Activated CD8-positive, alpha-beta memory T cell treated with anti-CD3 and anti-CD28 coated beads, Interleukin-2, amount 10 ng/mL, durations not matched to agents 7 days and 5 days (primary cell): Measurements from ENCODE around the gene EFHC2. TPM values are rescaled to one million over a fixed set of nuclear protein-coding genes. Genes with fewer than 3 reads are reported as not detected.
"Not testable (repeated sequence)": the region's sequence is repeated elsewhere in the genome, so short reads cannot be mapped to it uniquely, and the experiment has no call there.

Source experiments
- ATAC-seq: fragments of 150-1000 bp; cut with Tn5 transposase; one replicate; pipeline ENCODE4 v1.10.0; 2021; ENCODE audit warnings: moderate library complexity
- CTCF ChIA-PET: fragments of 350-600 bp; sonication (Branson Sonifier 250); formaldehyde crosslinking; loops from one replicate; lab custom pipeline; 2021; ENCODE audit warnings: antibody characterized with exemption; lab: Charles Lee
- DNase-seq: peaks from one replicate; pipeline ENCODE4 v3.0.0-alpha.2; 2020
- H3K27ac Mint-ChIP-seq: one replicate; pipeline ENCODE4 v1.8.0; 2021; ENCODE audit warnings: mild to moderate bottlenecking, mixed read lengths
- H3K27me3 Mint-ChIP-seq: one replicate; pipeline ENCODE4 v1.8.0; 2021; ENCODE audit warnings: mixed read lengths
- H3K36me3 Mint-ChIP-seq: one replicate; pipeline ENCODE4 v1.8.0; 2021; ENCODE audit warnings: mild to moderate bottlenecking, mixed read lengths
- H3K4me1 Mint-ChIP-seq: one replicate; pipeline ENCODE4 v1.8.0; 2021; ENCODE audit warnings: mixed read lengths
- H3K4me3 Mint-ChIP-seq: one replicate; pipeline ENCODE4 v1.8.0; 2021; ENCODE audit warnings: mild to moderate bottlenecking, moderate library complexity, mixed read lengths
- H3K9me3 Mint-ChIP-seq: one replicate; pipeline ENCODE4 v1.8.0; 2022; ENCODE audit warnings: low read depth, mixed read lengths
- total RNA-seq, 2 experiments: library from RNA; stranded (reverse); gene quantifications; one replicate each; pipeline ENCODE4 v1.2.3, GENCODE V29; 2021

EFHC2 gene
- total RNA-seq, 2 experiments from 2014 or later, result 0.12 TPM; not detected in 1

DNA sequence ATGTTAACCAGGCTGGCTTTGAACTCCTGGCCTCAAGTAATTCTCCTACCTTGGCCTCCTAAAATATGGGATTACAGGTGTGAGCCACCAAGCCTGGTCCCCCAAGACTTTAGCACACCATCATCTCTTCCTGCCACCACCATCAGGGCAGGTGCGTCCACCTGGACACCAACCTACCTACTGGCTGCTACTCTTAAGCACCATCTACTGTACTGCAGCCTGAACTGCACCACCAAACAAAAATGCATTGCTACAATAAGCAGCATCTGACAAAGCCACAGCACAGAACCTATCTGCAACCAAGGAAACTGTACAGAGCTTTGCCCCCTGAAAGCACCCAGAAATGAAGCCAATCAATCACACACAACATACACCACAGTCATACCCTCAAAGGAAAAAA is 139.7 kb downstream of the EFHC2 start:
- DNase-seq (no peak), ATAC-seq (no peak)
- H3K36me3 Mint-ChIP-seq, result no peaks in the 10 kb centered on the region
- no peak overlapping the region for H3K27ac Mint-ChIP-seq
- H3K27me3 Mint-ChIP-seq, result no peaks in the 10 kb centered on the region
- no peak overlapping the region for H3K4me3 Mint-ChIP-seq
- H3K4me1 Mint-ChIP-seq, result no peaks in the 10 kb centered on the region
- CTCF ChIA-PET, result no interaction called here
- H3K9me3 Mint-ChIP-seq, result no peaks in the 10 kb centered on the region

GRCh38 chrX:44202596-44202995 is 140.9 kb downstream of the EFHC2 start:
- Mint-ChIP-seq H3K27ac (no peak overlapping the region), H3K4me3 (no peak overlapping the region), H3K9me3 (no peaks in the 10 kb centered on the region), H3K27me3 (no peaks in the 10 kb centered on the region), H3K36me3 (no peaks in the 10 kb centered on the region), H3K4me1 (no peaks in the 10 kb centered on the region)
- CTCF ChIA-PET, result no interaction called here
- ATAC-seq (no peak), DNase-seq (no peak)

GRCh38 chrX:44189116-44189515 is 154.4 kb downstream of the EFHC2 start:
- Mint-ChIP-seq H3K27me3 (no peaks in the 10 kb centered on the region), H3K4me3 (no peak overlapping the region), H3K27ac (no peak overlapping the region), H3K4me1 (no peaks in the 10 kb centered on the region), H3K9me3 (no peaks in the 10 kb centered on the region), H3K36me3 (no peaks in the 10 kb centered on the region)
- DNase-seq (no peak), ATAC-seq (no peak)
- CTCF ChIA-PET, result no interaction called here

DNA sequence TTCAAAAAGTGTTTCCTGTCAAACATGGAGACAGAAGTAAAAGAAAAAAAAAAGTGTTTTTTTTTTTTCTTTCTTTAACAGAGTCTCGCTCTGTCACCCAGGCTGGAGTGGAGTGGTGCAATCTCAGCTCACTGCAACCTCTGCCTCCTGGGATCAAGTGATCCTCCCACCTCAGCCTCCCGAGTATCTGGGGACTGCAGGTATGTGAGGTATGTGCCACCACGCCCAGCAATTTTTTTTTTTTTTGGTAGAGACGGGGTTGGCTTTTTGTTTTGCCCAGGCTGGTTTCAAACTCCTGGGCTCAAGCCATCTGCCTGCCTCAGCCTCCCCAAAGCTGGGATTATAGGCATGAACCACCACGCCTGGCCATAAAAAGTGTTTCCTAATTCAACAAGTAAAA is 155.6 kb downstream of the EFHC2 start:
- CTCF ChIA-PET, ATAC-seq: not testable (repeated sequence)

GRCh38 chrX:44183329-44183728 is 160.1 kb downstream of the EFHC2 start:
- ATAC-seq, result no peak
- Mint-ChIP-seq H3K27ac (no peak overlapping the region), H3K4me3 (no peak overlapping the region), H3K27me3 (no peaks in the 10 kb centered on the region), H3K36me3 (no peaks in the 10 kb centered on the region), H3K9me3 (no peaks in the 10 kb centered on the region), H3K4me1 (no peaks in the 10 kb centered on the region)
- no peak for DNase-seq
- CTCF ChIA-PET, result no interaction called here

More for the DNA sequence above, 155.6 kb downstream of the EFHC2 start:
- DNase-seq, H3K27me3 Mint-ChIP-seq, H3K36me3 Mint-ChIP-seq, H3K4me1 Mint-ChIP-seq, H3K9me3 Mint-ChIP-seq, H3K4me3 Mint-ChIP-seq, H3K27ac Mint-ChIP-seq: not testable (repeated sequence)

DNA sequence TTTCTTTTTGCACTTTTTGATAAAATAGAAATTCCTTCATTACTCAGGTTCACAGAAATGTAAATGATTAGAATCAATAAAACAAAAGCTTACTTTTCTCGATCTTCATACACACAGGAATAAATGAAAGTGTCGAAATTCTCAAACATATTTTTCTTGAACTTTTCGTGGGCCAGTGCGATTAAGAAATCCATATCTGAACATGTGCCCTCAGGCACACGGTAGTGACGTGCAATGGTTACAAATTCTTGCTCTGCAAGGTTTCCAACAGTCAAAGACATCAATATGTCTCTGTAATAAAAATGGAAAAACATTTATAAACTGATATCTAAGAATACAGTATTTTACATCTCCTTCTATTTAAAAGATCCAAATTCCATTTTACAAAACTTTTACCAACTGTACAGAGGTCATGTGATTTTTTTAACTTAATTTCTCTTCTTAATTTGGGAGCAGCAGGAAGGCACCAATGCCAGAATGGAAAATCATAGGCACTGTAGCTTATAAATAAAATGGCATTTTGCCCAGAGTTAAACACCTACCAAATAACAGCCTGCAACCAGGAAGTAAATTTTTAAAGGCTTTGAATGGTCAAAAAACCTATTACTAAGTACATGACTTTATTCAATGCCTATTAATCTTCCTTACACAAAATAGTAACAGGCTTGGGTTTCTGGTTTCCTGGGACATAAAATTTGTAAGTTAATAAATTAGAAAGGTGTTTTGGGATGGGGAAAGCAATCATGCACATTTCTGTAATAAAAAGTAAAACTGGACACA is 165.0 kb downstream of the EFHC2 start:
- ATAC-seq, result no peak

GRCh38 chrX:44175455-44175854 is 168.0 kb downstream of the EFHC2 start:
- Mint-ChIP-seq H3K9me3 (peaks cover 5% of the 10 kb centered on the region), H3K36me3 (no peaks in the 10 kb centered on the region), H3K4me3 (no peak overlapping the region), H3K27ac (no peak overlapping the region), H3K4me1 (no peaks in the 10 kb centered on the region), H3K27me3 (no peaks in the 10 kb centered on the region)
- ATAC-seq, result no peak
- DNase-seq, result no peak
- CTCF ChIA-PET, result no interaction called here

More for the DNA sequence above, 165.0 kb downstream of the EFHC2 start:
- CTCF ChIA-PET, result no interaction called here
- no peak overlapping the region for H3K27ac Mint-ChIP-seq
- no peaks in the 10 kb centered on the region for H3K4me1 Mint-ChIP-seq
- peaks cover 5% of the 10 kb centered on the region for H3K9me3 Mint-ChIP-seq
- DNase-seq, result no peak
- no peak overlapping the region for H3K4me3 Mint-ChIP-seq
- no peaks in the 10 kb centered on the region for H3K27me3 Mint-ChIP-seq
- no peaks in the 10 kb centered on the region for H3K36me3 Mint-ChIP-seq

DNA sequence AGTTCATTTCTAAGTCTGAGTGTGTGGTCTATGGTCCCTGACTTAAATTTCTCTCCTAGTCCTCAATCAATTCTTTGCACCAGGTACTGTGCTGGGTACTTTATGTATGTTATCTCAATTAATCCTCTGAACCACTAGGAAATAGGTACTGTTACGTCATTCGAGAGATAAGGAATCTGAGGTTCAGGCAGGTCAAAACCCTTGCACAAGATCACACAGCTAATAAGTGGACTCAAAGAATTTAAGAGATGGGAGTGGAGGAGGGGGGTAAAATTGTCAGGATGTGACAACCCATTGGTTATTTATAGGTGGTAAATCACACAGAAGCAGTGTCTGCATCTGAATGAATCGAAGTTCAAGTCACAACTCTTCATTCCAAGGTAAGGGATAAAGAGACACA is 169.4 kb downstream of the EFHC2 start:
- no peak for DNase-seq
- H3K36me3 Mint-ChIP-seq, result no peaks in the 10 kb centered on the region
- H3K4me3 Mint-ChIP-seq, result no peak overlapping the region
- H3K27ac Mint-ChIP-seq, result no peak overlapping the region
- CTCF ChIA-PET, result no interaction called here
- no peaks in the 10 kb centered on the region for H3K27me3 Mint-ChIP-seq
- no peaks in the 10 kb centered on the region for H3K4me1 Mint-ChIP-seq
- ATAC-seq, result no peak
- H3K9me3 Mint-ChIP-seq, result peaks cover 5% of the 10 kb centered on the region

- CTCF ChIA-PET, result no interaction called here
- DNase-seq (no peak), ATAC-seq (no peak)
- Mint-ChIP-seq H3K27me3 (no peaks in the 10 kb centered on the region), H3K36me3 (no peaks in the 10 kb centered on the region), H3K9me3 (peaks cover 5% of the 10 kb centered on the region), H3K27ac (no peak overlapping the region), H3K4me1 (no peaks in the 10 kb centered on the region), H3K4me3 (no peak overlapping the region)
Observed at GRCh38 chrX:44173219-44173618, 170.3 kb downstream of the EFHC2 start.

DNA sequence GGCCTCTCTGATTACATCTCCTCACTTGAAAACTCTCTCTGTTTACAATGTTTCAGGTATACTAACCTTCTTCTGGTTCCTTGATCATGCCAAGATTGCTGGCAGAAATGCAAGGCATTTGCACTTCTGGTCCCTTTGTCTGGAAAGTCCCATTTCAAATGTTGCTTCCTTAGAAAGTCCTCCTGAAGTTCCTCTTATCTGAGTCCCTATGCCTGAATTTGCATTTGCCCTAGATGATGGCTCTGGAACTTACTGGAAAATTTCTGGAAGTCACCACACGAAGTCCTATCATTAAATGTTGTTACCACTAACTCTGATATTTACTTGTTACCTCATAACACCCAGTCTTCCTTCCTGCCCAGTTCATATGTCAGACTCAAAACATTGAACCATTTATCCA is 176.4 kb downstream of the EFHC2 start:
- H3K9me3 Mint-ChIP-seq, result no peaks in the 10 kb centered on the region
- CTCF ChIA-PET, result no interaction called here
- no peaks in the 10 kb centered on the region for H3K4me1 Mint-ChIP-seq
- no peak overlapping the region for H3K27ac Mint-ChIP-seq
- H3K36me3 Mint-ChIP-seq, result no peaks in the 10 kb centered on the region
- ATAC-seq (no peak), DNase-seq (no peak)
- no peaks in the 10 kb centered on the region for H3K27me3 Mint-ChIP-seq
- H3K4me3 Mint-ChIP-seq, result no peak overlapping the region

DNA sequence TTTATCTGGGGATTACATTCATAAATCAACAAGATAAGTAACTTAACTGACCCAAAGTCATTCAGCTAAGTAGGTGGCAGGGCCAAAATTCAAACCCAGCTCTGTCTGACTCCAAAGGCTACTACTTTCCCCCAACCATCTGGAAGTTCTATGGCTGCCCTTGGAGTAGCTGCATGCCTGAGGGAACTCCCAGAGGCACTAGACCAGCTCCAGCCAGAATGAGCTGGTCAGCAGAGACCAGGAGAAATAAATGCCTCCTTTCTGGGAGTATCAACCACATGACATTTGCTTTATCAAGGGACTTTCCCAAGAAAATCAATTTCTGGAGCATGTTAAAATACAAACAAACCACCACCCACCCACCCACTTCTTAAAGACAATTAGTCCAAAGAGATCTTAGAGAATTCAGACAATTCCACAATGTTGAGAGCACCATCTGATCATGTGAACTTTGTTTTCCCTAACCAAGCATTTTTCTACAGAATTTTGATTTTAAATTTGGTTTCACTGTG is 180.5 kb downstream of the EFHC2 start:
- Mint-ChIP-seq H3K4me3 (no peak overlapping the region), H3K27me3 (no peaks in the 10 kb centered on the region), H3K27ac (no peak overlapping the region), H3K9me3 (no peaks in the 10 kb centered on the region), H3K36me3 (peaks cover 1% of the 10 kb centered on the region), H3K4me1 (no peaks in the 10 kb centered on the region)
- ATAC-seq, result no peak
- CTCF ChIA-PET, result no interaction called here
- no peak for DNase-seq

GRCh38 chrX:44157858-44158257 is 185.6 kb downstream of the EFHC2 start:
- ATAC-seq (no peak), DNase-seq (no peak)
- CTCF ChIA-PET, result no interaction called here
- Mint-ChIP-seq H3K27ac (no peak overlapping the region), H3K27me3 (no peaks in the 10 kb centered on the region), H3K4me1 (no peaks in the 10 kb centered on the region), H3K4me3 (no peak overlapping the region), H3K9me3 (no peaks in the 10 kb centered on the region), H3K36me3 (peaks cover 1% of the 10 kb centered on the region)

GRCh38 chrX:44157283-44157682 is 186.2 kb downstream of the EFHC2 start:
- DNase-seq, result no peak
- H3K4me1 Mint-ChIP-seq, result no peaks in the 10 kb centered on the region
- H3K36me3 Mint-ChIP-seq, result peaks cover 1% of the 10 kb centered on the region
- H3K4me3 Mint-ChIP-seq, result no peak overlapping the region
- no peak for ATAC-seq
- CTCF ChIA-PET, result no interaction called here
- H3K27ac Mint-ChIP-seq, result no peak overlapping the region
- no peaks in the 10 kb centered on the region for H3K9me3 Mint-ChIP-seq
- H3K27me3 Mint-ChIP-seq, result no peaks in the 10 kb centered on the region

DNA sequence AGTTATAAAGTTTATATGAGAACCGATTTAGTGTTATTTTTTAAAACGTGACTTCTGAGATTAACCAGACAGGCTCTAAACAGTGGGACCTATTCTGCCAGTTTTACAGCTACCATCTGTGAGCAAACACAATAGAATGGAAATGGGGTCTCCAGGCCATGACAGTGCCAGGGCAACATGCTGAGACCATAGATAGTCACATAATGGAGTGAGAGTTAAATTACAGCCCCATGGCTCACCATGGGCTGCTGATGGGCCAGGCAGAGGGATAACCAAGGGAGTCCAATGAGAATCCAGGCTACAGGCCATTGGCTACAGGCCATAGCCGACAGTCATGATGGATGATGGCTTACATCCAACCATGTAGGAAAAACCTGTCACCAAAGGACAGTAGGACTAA is 186.7 kb downstream of the EFHC2 start:
- Mint-ChIP-seq H3K9me3 (no peaks in the 10 kb centered on the region), H3K27ac (no peak overlapping the region), H3K4me3 (no peak overlapping the region), H3K4me1 (no peaks in the 10 kb centered on the region), H3K27me3 (no peaks in the 10 kb centered on the region), H3K36me3 (peaks cover 1% of the 10 kb centered on the region)
- CTCF ChIA-PET, result no interaction called here
- ATAC-seq (no peak), DNase-seq (no peak)
